ENCODE data around the gene PDZD7.
A peak's percentile ranks its signal among the peaks of the same experiment; 100 is the strongest.

PDZD7 gene

DNA sequence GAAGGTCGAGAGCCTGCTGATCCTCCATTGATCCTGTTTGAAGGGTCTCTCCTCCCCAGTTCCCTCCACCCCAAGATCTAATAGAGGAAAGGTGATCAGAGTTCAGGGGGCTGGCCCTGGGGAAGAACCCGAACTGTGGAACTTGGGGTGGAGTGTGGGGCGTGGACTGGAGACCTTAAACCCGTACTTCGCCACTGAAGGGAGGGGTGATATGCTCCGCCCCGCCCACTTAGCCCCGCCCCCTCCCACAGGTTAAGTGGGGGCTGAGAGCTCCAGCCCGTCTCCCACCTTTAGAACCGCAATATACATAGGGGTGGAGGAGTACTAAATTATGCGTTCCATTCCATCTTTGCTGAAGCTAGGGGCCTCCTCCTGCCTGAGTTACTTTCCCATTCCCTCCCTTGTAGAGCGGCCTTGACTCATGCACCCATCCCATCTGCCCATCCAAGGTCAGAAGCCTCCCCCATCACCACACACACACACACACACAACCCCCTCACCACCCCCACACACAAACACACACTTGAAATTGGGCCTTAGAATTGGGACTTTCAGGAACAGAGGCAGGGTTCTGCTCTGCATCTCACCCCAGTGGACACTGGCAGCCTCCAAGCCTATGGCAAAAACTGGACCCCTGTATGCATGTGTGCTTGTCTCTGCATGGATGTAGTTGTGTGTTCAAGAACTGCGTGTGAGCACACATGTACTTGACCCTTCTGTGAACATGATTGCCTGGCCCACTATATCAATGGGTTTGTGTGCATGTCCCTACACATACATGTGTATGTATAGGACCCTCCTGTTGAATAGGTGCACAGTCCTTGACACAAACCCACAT is 60.6 kb downstream of the PDZD7 start:
- no peaks in the 10 kb centered on the region for H3K9me3 ChIP-seq (ENCODE audit: insufficient read depth, low read length, severe bottlenecking)
- DNase-seq (peak; percentile 3), ATAC-seq (ENCODE audit: insufficient read depth, low read depth) (no peak)
- no peak overlapping the region for H3K27ac ChIP-seq (ENCODE audit: low read length)
- H3K79me2 ChIP-seq (ENCODE audit: insufficient read depth, low read length): no peaks in the 10 kb centered on the region
- TF ChIP-seq, protein P1, sequence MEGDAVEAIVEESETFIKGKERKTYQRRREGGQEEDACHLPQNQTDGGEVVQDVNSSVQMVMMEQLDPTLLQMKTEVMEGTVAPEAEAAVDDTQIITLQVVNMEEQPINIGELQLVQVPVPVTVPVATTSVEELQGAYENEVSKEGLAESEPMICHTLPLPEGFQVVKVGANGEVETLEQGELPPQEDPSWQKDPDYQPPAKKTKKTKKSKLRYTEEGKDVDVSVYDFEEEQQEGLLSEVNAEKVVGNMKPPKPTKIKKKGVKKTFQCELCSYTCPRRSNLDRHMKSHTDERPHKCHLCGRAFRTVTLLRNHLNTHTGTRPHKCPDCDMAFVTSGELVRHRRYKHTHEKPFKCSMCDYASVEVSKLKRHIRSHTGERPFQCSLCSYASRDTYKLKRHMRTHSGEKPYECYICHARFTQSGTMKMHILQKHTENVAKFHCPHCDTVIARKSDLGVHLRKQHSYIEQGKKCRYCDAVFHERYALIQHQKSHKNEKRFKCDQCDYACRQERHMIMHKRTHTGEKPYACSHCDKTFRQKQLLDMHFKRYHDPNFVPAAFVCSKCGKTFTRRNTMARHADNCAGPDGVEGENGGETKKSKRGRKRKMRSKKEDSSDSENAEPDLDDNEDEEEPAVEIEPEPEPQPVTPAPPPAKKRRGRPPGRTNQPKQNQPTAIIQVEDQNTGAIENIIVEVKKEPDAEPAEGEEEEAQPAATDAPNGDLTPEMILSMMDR (IDR thresholded peaks at IDR 0.05; ENCODE audit: borderline replicate concordance, extremely low read depth, low read length, poor library complexity, severe bottlenecking): no peak
- TF ChIP-seq EZH2 (IDR thresholded peaks at IDR 0.05; ENCODE audit: borderline replicate concordance, low read depth, low read length, severe bottlenecking): no peak
- no peaks in the 10 kb centered on the region for H4K20me1 ChIP-seq (ENCODE audit: insufficient read depth, low read length)
- no peak overlapping the region for H3K9ac ChIP-seq (ENCODE audit: low read depth, low read length)
- H3K27me3 ChIP-seq (ENCODE audit: insufficient read depth, low read length, poor library complexity): no peaks in the 10 kb centered on the region
- no peak overlapping the region for H3K4me2 ChIP-seq (ENCODE audit: insufficient read depth, low read length)
- no peak overlapping the region for H3K4me3 ChIP-seq (ENCODE audit: low read depth in 1 of 2, low read length in 2 of 2)
- H3K36me3 ChIP-seq (ENCODE audit: insufficient read depth, low read length): peaks cover 7% of the 10 kb centered on the region; the same call in 1 of the 2 replicates
- no peak overlapping the region for H2AFZ ChIP-seq (ENCODE audit: low read depth, low read length)
- no peaks in the 10 kb centered on the region for H3K4me1 ChIP-seq (ENCODE audit: insufficient read depth, low read length)

DNA sequence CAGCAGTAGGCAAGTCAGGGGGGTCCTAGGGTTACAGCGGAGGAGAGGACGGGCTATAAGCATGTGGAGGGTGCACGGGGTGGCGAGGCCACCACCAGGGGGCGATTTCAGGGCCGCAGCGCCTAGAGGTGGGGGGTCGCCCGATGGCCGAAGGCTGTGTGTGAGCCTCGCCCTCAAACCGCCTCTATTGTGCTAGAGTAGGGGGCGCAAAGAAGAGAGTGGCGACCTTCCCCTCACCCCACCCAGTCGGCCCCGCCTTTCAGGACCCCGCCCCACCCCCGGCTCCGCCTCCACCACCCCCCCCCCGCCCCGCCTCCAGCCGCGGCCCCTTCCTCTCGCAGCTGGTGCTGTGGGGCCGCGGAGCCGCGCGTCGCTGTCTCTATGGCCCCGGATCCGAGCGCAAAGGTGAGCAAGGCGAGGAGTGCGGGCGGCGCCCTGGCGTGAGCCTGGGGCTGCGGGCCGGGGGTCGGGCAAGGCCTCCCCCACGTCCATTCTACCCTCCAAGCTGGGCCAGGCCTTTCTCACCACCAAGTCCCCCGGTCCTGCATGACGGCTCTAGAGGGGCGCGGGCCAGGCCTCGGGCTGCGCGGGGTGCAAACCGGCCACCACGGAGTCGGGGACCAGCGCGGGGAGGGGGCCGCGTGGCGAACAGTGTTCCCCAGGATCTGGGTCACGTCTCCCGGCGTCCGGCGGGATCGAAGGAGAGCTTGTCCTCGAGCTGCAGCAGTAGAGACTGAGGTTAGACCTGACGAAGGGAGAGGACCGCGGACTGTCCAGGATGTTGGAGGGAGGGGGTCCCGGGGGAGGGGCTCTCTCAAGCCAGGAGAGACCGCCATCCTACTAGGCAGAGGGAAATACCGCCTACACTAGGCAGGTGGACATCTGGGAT is 61.5 kb downstream of the PDZD7 start, which contains the start of gene SEMA4G:
SEMA4G (plus strand) TSS at position 318 of the 889 bp plus-strand sequence. CDS start 3,409 bp downstream, outside the sequence.
- TF ChIP-seq, protein P1 (IDR thresholded peaks at IDR 0.05; ENCODE audit: borderline replicate concordance, extremely low read depth, low read length, poor library complexity, severe bottlenecking): peak; percentile 60
- no peak for TF ChIP-seq EZH2 (IDR thresholded peaks at IDR 0.05; ENCODE audit: borderline replicate concordance, low read depth, low read length, severe bottlenecking)
- DNase-seq (peak; percentile 13), ATAC-seq (ENCODE audit: insufficient read depth, low read depth) (peak; percentile 67)
- no peak within 1 kb of the TSS for H3K4me3 ChIP-seq (ENCODE audit: low read depth in 1 of 2, low read length in 2 of 2)
- no peak within 1 kb of the TSS for H3K27ac ChIP-seq (ENCODE audit: low read length)
- H3K79me2 ChIP-seq (ENCODE audit: insufficient read depth, low read length): no peaks in the 10 kb centered on the region
- H2AFZ ChIP-seq (ENCODE audit: low read depth, low read length): no peak within 1 kb of the TSS
- H3K4me2 ChIP-seq (ENCODE audit: insufficient read depth, low read length): no peak within 1 kb of the TSS
- H3K4me1 ChIP-seq (ENCODE audit: insufficient read depth, low read length): no peaks in the 10 kb centered on the region
- H3K9me3 ChIP-seq (ENCODE audit: insufficient read depth, low read length, severe bottlenecking): no peaks in the 10 kb centered on the region
- no peaks in the 10 kb centered on the region for H3K27me3 ChIP-seq (ENCODE audit: insufficient read depth, low read length, poor library complexity)
- peaks cover 12% of the 10 kb centered on the region; the same call in 1 of the 2 replicates for H3K36me3 ChIP-seq (ENCODE audit: insufficient read depth, low read length)
- H4K20me1 ChIP-seq (ENCODE audit: insufficient read depth, low read length): no peaks in the 10 kb centered on the region
- H3K9ac ChIP-seq (ENCODE audit: low read depth, low read length): no peak within 1 kb of the TSS

DNA sequence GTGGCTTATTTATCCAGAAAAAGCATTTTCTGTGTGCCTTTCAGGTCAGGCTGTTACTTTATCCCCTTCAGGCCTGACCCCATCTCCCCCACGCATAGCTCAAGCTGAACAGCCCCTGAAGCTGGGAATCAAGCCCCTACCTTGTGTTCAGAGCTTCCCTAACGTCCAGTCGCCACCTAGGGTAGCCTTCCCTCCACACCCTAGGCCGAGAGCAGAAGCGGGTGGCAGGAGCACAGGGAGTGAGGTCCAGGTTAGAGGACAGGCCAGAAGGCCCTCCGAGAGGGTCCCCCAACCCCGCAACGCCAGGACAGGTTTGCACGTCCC is 62.1 kb downstream of the PDZD7 start:
- Histone ChIP-seq H3K9me3 (ENCODE audit: insufficient read depth, low read length, severe bottlenecking) (no peaks in the 10 kb centered on the region), H3K4me2 (ENCODE audit: insufficient read depth, low read length) (no peak overlapping the region), H4K20me1 (ENCODE audit: insufficient read depth, low read length) (no peaks in the 10 kb centered on the region), H3K4me1 (ENCODE audit: insufficient read depth, low read length) (no peaks in the 10 kb centered on the region), H3K9ac (ENCODE audit: low read depth, low read length) (no peak overlapping the region), H2AFZ (ENCODE audit: low read depth, low read length) (no peak overlapping the region), H3K27ac (ENCODE audit: low read length) (no peak overlapping the region), H3K79me2 (ENCODE audit: insufficient read depth, low read length) (no peaks in the 10 kb centered on the region), H3K36me3 (ENCODE audit: insufficient read depth, low read length) (peaks cover 18% of the 10 kb centered on the region; the same call in 1 of the 2 replicates), H3K4me3 (ENCODE audit: low read depth in 1 of 2, low read length in 2 of 2) (no peak overlapping the region), H3K27me3 (ENCODE audit: insufficient read depth, low read length, poor library complexity) (no peaks in the 10 kb centered on the region)
- ATAC-seq (ENCODE audit: insufficient read depth, low read depth): no peak
- no peak for TF ChIP-seq EZH2 (IDR thresholded peaks at IDR 0.05; ENCODE audit: borderline replicate concordance, low read depth, low read length, severe bottlenecking)
- TF ChIP-seq, protein P1 (IDR thresholded peaks at IDR 0.05; ENCODE audit: borderline replicate concordance, extremely low read depth, low read length, poor library complexity, severe bottlenecking): no peak
- no peak for DNase-seq
